HepG2 (cell line): ENCODE results near the gene UST. TPM values are rescaled to one million over a fixed set of nuclear protein-coding genes. Genes with fewer than 3 reads are reported as not detected.

ENCODE experiments used
- ATAC-seq: fragments of 200-7000 bp; cut with Tn5 transposase; 3 replicates; pipeline ENCODE4 v1.9.1; 2020; ENCODE audit warnings: mild to moderate bottlenecking, moderate library complexity
- BruUV-seq: library from RNA; stranded (reverse); fragments of 400-500 nt; replicated peaks from 2 replicates; lab custom pipeline; 2021; lab: Mats Ljungman, UMichigan
- CTCF ChIA-PET: fragments of 300-600 bp; formaldehyde crosslinking; extraction: SDS; loops from one replicate; lab custom pipeline; 2021; ENCODE audit warnings: low total read pairs, inconsistent platforms, low intra/inter-chr PET ratio; lab: Yijun Ruan, JAX
- POLR2A ChIA-PET: fragments of 350-600 bp; sonication (Branson Sonifier 250); formaldehyde crosslinking; loops from one replicate; lab custom pipeline; 2020; ENCODE audit warnings: antibody characterized with exemption, inconsistent platforms; lab: Yijun Ruan, JAX
- DNase-seq: peaks from one replicate; pipeline ENCODE4 v3.0.0-alpha.2; 2015; ENCODE audit warnings: low spot score
- FAIRE-seq: peaks from 3 replicates; lab custom pipeline; 2011; peaks lifted over from hg19 to GRCh38; lab: Jason Lieb, UNC
- H2AFZ ChIP-seq: one replicate; pipeline ENCODE4 v1.6.1; 2011; ENCODE audit warnings: low read length, inconsistent platforms
- H3K27ac ChIP-seq: fragments of 300-600 bp; 3 replicates; pipeline ENCODE4 v1.8.0; 2011; ENCODE audit warnings: mixed run types, mild to moderate bottlenecking, mixed read lengths, low read length, inconsistent platforms; ENCODE audit not compliant: insufficient read depth; ENCODE audit errors: extremely low read length
- H3K27me3 ChIP-seq, 2 experiments: fragments of 200-600 bp in 1 of 2; 2 replicates in 1 of 2; 3 replicates in 1 of 2; pipeline versions ENCODE4 v1.6.0 to v1.8.0; 2011; ENCODE audit warnings: low read length in 2 of 2, mild to moderate bottlenecking in 2 of 2, moderate library complexity in 2 of 2, inconsistent platforms in 1 of 2; ENCODE audit not compliant: insufficient read depth in 2 of 2, control insufficient read depth in 1 of 2
- H3K36me3 ChIP-seq, 2 experiments: fragments of 200-600 bp in 1 of 2; replicated peaks in 1 of 2; 2 replicates in 1 of 2; 3 replicates in 1 of 2; pipeline versions ENCODE4 v1.5.1 to v1.8.0; 2011; ENCODE audit warnings: low read length in 2 of 2, inconsistent platforms in 1 of 2; ENCODE audit not compliant: insufficient read depth in 2 of 2, control insufficient read depth in 1 of 2
- H3K4me1 ChIP-seq: 2 replicates; pipeline ENCODE4 v1.5.1; 2012; ENCODE audit warnings: low read length, inconsistent platforms; ENCODE audit not compliant: insufficient read depth
- H3K4me2 ChIP-seq: 2 replicates; pipeline ENCODE4 v1.6.0; 2011; ENCODE audit warnings: low read depth, low read length, inconsistent platforms
- H3K4me3 ChIP-seq, 3 experiments: fragments of 200-600 bp in 1 of 3; sonication (generic), shearing (Covaris generic) in 1 of 3; replicated peaks in 1 of 3; 2 replicates each; pipeline ENCODE4 v1.5.1; 2011 to 2016; ENCODE audit warnings: low read length in 3 of 3, inconsistent platforms in 2 of 3, low read depth in 2 of 3, mild to moderate bottlenecking in 2 of 3, control low read depth in 1 of 3, mixed read lengths in 1 of 3; ENCODE audit not compliant: insufficient read depth in 1 of 3
- H3K79me2 ChIP-seq: one replicate; pipeline ENCODE4 v1.6.1; 2011; ENCODE audit warnings: low read length, inconsistent platforms; ENCODE audit not compliant: insufficient read depth
- H3K9ac ChIP-seq: 2 replicates; pipeline ENCODE4 v1.6.0; 2011; ENCODE audit warnings: mild to moderate bottlenecking, low read depth, low read length, inconsistent platforms; ENCODE audit not compliant: insufficient read depth
- H3K9me3 ChIP-seq: 2 replicates; pipeline ENCODE4 v1.5.1; 2012; ENCODE audit warnings: mild to moderate bottlenecking, low read length
- H4K20me1 ChIP-seq: 2 replicates; pipeline ENCODE4 v1.6.0; 2011; ENCODE audit warnings: inconsistent platforms, mild to moderate bottlenecking, low read length, moderate library complexity; ENCODE audit not compliant: insufficient read depth
- ATF1 ChIP-seq: IDR thresholded peaks from 2 replicates; pipeline ENCODE4 v1.6.1; 2016; ENCODE audit warnings: mild to moderate bottlenecking, control low read depth
- CHD2 ChIP-seq: IDR thresholded peaks from 2 replicates; pipeline ENCODE4 v1.6.1; 2011; ENCODE audit warnings: low read depth, low read length, improper control_type of control experiment
- EHMT2 ChIP-seq: fragments of 200-600 bp; sonication (generic); IDR thresholded peaks from 2 replicates; pipeline ENCODE4 v1.7.0; 2017; ENCODE audit warnings: antibody characterized with exemption, low read depth, low read length, borderline replicate concordance
- JUNB ChIP-seq: sonication (generic); formaldehyde crosslinking; IDR thresholded peaks from 2 replicates; pipeline ENCODE4 v1.8.0; 2022; ENCODE audit warnings: missing genetic modification reagents, mild to moderate bottlenecking, borderline replicate concordance
- KDM4B ChIP-seq: sonication (generic); formaldehyde crosslinking; IDR thresholded peaks from 2 replicates; pipeline ENCODE4 v1.4.0; 2020; ENCODE audit warnings: missing genetic modification reagents
- KLF15 ChIP-seq: sonication (generic); formaldehyde crosslinking; IDR thresholded peaks from 2 replicates; pipeline ENCODE4 v1.8.1; 2023; ENCODE audit warnings: borderline replicate concordance, mild to moderate bottlenecking, inconsistent platforms, missing genetic modification reagents, mixed read lengths
- RARG ChIP-seq: sonication (generic); formaldehyde crosslinking; IDR thresholded peaks from 2 replicates; pipeline ENCODE4 v1.4.0; 2020; ENCODE audit warnings: low read depth, mild to moderate bottlenecking, missing genetic modification reagents
- SP2 ChIP-seq: sonication (generic); formaldehyde crosslinking; IDR thresholded peaks from 2 replicates; pipeline ENCODE4 v1.5.1; 2020; ENCODE audit warnings: mild to moderate bottlenecking, missing genetic modification reagents
- SSRP1 ChIP-seq: IDR thresholded peaks from 2 replicates; pipeline ENCODE4 v1.6.1; 2016; ENCODE audit warnings: control low read depth
- ZNF501 ChIP-seq: sonication (generic); formaldehyde crosslinking; IDR thresholded peaks from 2 replicates; pipeline ENCODE4 v1.5.1; 2020; ENCODE audit warnings: mild to moderate bottlenecking, moderate library complexity, missing genetic modification reagents
- ZNF83 ChIP-seq: sonication (generic); formaldehyde crosslinking; IDR thresholded peaks from 2 replicates; pipeline ENCODE4 v1.4.0; 2020; ENCODE audit warnings: missing genetic modification reagents, mild to moderate bottlenecking, borderline replicate concordance
- WGBS: methylation state at CpG from one replicate; pipeline ENCODE4 v1.1.6; 2017; ENCODE audit warnings: low lambda C conversion rate; 5-methylcytosine and 5-hydroxymethylcytosine counted together
- in situ Hi-C: cut with HindIII; loops from 2 replicates; pipeline ENCODE4 v1.10.0; 2017; ENCODE audit warnings: low pct_unique_long_range_greater_than_20kb; ENCODE audit not compliant: extremely low pct_ligation_motif_present
- intact Hi-C: fragments of 100-400 bp; cut with micrococcal nuclease; formaldehyde crosslinking; loops from one replicate; pipeline ENCODE4 v1.10.0; 2022; ENCODE audit not compliant: unreplicated experiment
- polyA plus RNA-seq, 8 experiments: library from polyadenylated mRNA; depleted of rRNA in 3 of 8; stranded (reverse) in 7 of 8; unstranded in 1 of 8; fragments of >200 nt; fragmentation: Illumina TruSeq in 4 of 8; extraction: Trizol in 4 of 8; gene quantifications; 2 replicates each; pipeline versions ENCODE4 v1.2.1 to v1.2.3, GENCODE V29; 2011 to 2016; ENCODE audit warnings: low read depth in 4 of 8, missing spikeins in 1 of 8, mixed read lengths in 1 of 8; ENCODE audit not compliant: insufficient read depth in 1 of 8
- total RNA-seq, 5 experiments: library from RNA; depleted of rRNA; stranded (reverse); fragments of >200 nt; fragmentation: Illumina TruSeq; extraction: Trizol; gene quantifications; 2 replicates each; pipeline ENCODE4 v1.2.3, GENCODE V29; 2016; ENCODE audit warnings: low read depth in 1 of 5
- TF ChIP-seq, protein P1 (sequence below): sonication (generic); formaldehyde crosslinking; IDR thresholded peaks from 2 replicates; pipeline ENCODE4 v1.4.0; 2020; ENCODE audit warnings: missing genetic modification reagents
- TF ChIP-seq, protein P2 (sequence below): IDR thresholded peaks from 2 replicates; pipeline ENCODE4 v1.6.1; 2018; ENCODE audit warnings: missing genetic modification reagents
- TF ChIP-seq, protein P3 (sequence below): sonication (generic); formaldehyde crosslinking; IDR thresholded peaks from 2 replicates; pipeline ENCODE4 v1.4.0; 2020; ENCODE audit warnings: missing genetic modification reagents, borderline replicate concordance

The UST gene
- total and polyA plus RNA-seq, 2 of the 13 experiments (the other 11 are each of a cell fraction or from before 2014, with no cell fraction given): 0.27 TPM; not detected in 1

DNA sequence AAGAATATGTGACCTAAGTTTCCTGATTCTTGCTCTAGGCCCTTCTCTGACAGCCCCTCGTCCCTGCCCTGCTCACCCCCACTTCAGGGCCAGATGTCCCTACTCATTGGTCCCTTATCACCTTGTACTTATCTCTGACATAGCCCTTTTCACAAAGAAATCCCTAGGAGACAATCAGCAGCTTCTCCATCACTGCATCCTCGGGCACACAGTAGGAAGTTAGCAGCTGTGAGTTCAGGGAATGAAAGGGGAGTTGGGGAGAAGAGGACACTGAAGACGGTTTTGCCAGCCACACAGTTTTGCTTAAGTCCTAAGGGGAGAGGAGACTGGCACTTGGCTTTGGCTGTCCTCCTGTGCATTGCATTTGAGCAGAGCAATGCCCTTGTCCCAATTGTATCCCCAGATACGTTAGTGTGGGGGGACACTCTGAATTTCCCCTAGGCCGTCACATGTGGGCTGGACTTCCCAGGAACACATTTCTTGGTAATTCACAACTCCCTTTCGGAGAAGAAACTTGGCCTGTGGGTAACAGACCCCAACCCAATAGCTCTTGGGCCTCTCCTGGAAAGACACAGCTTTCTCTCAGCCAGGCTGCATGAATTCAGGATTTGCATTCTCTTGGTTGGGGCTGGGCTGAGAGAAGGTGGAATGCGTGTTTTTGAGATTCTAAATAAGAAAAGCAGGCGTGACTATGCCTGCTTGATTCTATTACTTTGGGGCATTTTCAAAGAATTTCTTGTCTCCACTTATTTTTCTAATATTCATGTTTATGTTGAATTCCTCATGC lies 177.6 kb downstream of the UST start:
- Histone ChIP-seq H4K20me1 (no peaks in the 10 kb centered on the region), H3K9ac (no peak overlapping the region), H3K4me3 (no peak overlapping the region), H3K9me3 (no peaks in the 10 kb centered on the region), H3K4me1 (no peaks in the 10 kb centered on the region), H3K27me3 (no peaks in the 10 kb centered on the region), H2AFZ (no peak overlapping the region), H3K27ac (no peak overlapping the region), H3K4me2 (no peak overlapping the region), H3K36me3 (no peaks in the 10 kb centered on the region), H3K79me2 (no peaks in the 10 kb centered on the region)
- in situ Hi-C loops (no loop called here), intact Hi-C loops (no loop called here)
- 12% methylated on average over 7 of the region's 8 CpGs for WGBS
- no TSS peak for BruUV-seq
- ChIA-PET POLR2A (no interaction called here), CTCF (no interaction called here)
- DNase-seq: no peak
- ATAC-seq: no peak
- FAIRE-seq: no peak
- TF ChIP-seq, protein P1, sequence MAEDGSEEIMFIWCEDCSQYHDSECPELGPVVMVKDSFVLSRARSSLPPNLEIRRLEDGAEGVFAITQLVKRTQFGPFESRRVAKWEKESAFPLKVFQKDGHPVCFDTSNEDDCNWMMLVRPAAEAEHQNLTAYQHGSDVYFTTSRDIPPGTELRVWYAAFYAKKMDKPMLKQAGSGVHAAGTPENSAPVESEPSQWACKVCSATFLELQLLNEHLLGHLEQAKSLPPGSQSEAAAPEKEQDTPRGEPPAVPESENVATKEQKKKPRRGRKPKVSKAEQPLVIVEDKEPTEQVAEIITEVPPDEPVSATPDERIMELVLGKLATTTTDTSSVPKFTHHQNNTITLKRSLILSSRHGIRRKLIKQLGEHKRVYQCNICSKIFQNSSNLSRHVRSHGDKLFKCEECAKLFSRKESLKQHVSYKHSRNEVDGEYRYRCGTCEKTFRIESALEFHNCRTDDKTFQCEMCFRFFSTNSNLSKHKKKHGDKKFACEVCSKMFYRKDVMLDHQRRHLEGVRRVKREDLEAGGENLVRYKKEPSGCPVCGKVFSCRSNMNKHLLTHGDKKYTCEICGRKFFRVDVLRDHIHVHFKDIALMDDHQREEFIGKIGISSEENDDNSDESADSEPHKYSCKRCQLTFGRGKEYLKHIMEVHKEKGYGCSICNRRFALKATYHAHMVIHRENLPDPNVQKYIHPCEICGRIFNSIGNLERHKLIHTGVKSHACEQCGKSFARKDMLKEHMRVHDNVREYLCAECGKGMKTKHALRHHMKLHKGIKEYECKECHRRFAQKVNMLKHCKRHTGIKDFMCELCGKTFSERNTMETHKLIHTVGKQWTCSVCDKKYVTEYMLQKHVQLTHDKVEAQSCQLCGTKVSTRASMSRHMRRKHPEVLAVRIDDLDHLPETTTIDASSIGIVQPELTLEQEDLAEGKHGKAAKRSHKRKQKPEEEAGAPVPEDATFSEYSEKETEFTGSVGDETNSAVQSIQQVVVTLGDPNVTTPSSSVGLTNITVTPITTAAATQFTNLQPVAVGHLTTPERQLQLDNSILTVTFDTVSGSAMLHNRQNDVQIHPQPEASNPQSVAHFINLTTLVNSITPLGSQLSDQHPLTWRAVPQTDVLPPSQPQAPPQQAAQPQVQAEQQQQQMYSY (CRISPR knock-in tag): no peak
- TF ChIP-seq ZNF501 (CRISPR knock-in tag) (no peak), ATF1 (CRISPR knock-in tag) (no peak), SSRP1 (CRISPR knock-in tag) (no peak), JUNB (CRISPR knock-in tag) (no peak), CHD2 (no peak), ZNF83 (CRISPR knock-in tag) (no peak), EHMT2 (no peak), RARG (CRISPR knock-in tag) (no peak), KDM4B (CRISPR knock-in tag) (no peak), KLF15 (CRISPR knock-in tag) (no peak), SP2 (CRISPR knock-in tag) (no peak)
- TF ChIP-seq, protein P2, sequence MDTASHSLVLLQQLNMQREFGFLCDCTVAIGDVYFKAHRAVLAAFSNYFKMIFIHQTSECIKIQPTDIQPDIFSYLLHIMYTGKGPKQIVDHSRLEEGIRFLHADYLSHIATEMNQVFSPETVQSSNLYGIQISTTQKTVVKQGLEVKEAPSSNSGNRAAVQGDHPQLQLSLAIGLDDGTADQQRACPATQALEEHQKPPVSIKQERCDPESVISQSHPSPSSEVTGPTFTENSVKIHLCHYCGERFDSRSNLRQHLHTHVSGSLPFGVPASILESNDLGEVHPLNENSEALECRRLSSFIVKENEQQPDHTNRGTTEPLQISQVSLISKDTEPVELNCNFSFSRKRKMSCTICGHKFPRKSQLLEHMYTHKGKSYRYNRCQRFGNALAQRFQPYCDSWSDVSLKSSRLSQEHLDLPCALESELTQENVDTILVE (CRISPR knock-in tag): no peak
- TF ChIP-seq, protein P3, sequence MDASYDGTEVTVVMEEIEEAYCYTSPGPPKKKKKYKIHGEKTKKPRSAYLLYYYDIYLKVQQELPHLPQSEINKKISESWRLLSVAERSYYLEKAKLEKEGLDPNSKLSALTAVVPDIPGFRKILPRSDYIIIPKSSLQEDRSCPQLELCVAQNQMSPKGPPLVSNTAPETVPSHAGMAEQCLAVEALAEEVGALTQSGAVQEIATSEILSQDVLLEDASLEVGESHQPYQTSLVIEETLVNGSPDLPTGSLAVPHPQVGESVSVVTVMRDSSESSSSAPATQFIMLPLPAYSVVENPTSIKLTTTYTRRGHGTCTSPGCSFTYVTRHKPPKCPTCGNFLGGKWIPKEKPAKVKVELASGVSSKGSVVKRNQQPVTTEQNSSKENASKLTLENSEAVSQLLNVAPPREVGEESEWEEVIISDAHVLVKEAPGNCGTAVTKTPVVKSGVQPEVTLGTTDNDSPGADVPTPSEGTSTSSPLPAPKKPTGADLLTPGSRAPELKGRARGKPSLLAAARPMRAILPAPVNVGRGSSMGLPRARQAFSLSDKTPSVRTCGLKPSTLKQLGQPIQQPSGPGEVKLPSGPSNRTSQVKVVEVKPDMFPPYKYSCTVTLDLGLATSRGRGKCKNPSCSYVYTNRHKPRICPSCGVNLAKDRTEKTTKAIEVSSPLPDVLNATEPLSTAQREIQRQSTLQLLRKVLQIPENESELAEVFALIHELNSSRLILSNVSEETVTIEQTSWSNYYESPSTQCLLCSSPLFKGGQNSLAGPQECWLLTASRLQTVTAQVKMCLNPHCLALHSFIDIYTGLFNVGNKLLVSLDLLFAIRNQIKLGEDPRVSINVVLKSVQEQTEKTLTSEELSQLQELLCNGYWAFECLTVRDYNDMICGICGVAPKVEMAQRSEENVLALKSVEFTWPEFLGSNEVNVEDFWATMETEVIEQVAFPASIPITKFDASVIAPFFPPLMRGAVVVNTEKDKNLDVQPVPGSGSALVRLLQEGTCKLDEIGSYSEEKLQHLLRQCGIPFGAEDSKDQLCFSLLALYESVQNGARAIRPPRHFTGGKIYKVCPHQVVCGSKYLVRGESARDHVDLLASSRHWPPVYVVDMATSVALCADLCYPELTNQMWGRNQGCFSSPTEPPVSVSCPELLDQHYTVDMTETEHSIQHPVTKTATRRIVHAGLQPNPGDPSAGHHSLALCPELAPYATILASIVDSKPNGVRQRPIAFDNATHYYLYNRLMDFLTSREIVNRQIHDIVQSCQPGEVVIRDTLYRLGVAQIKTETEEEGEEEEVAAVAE: no peak
